AG09319 (cell line): ENCODE measurements around the gene GABRR2.

Source experiments
- DNase-seq: peaks from one replicate; pipeline ENCODE4 v3.0.0-alpha.2; 2010; ENCODE audit warnings: low read depth; ENCODE audit errors: extremely low read depth
- TF ChIP-seq, protein P1 (sequence below): IDR thresholded peaks from 2 replicates; pipeline ENCODE4 v1.5.1; 2011; ENCODE audit warnings: low read depth, mild to moderate bottlenecking, inconsistent platforms, low read length, moderate library complexity

The GABRR2 gene

DNA sequence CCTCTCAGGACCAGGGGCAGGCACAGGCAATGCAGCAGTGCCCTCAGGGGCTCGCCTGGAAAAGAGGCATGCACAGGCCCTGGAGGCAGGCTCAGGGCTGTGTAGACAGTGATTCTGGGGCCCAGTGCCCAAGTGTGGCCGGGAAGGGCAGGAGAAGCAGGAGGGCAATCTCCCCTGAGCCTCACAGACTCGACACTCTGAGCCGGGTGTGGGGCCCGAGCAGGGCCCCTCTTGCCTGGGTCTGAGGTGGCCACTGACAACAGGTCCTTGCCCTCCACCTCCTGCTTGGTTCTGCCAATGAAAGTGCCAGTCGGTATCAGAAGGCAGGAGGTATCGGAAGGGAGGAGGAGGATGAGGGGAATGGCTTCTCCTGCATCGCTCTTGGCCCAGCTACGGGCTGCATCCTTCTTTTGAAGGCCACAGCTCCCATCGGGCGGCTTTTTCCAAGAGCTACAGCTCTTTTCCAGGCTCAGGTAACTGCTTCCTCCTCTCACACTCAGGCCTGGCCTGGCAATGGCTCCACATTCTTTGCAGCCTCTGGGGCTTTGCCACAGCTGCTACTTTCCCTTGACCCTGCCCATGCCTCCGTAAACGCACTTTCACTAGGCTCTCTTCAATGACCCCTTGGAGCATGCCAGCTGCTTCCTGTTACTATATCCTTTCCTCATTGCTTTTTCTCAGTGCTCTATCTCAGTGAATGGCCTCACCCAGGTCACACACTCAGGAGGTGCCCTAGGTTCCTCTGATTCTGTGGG, 24.5 kb downstream of the GABRR2 start:
- no peak for DNase-seq
- TF ChIP-seq, protein P1, sequence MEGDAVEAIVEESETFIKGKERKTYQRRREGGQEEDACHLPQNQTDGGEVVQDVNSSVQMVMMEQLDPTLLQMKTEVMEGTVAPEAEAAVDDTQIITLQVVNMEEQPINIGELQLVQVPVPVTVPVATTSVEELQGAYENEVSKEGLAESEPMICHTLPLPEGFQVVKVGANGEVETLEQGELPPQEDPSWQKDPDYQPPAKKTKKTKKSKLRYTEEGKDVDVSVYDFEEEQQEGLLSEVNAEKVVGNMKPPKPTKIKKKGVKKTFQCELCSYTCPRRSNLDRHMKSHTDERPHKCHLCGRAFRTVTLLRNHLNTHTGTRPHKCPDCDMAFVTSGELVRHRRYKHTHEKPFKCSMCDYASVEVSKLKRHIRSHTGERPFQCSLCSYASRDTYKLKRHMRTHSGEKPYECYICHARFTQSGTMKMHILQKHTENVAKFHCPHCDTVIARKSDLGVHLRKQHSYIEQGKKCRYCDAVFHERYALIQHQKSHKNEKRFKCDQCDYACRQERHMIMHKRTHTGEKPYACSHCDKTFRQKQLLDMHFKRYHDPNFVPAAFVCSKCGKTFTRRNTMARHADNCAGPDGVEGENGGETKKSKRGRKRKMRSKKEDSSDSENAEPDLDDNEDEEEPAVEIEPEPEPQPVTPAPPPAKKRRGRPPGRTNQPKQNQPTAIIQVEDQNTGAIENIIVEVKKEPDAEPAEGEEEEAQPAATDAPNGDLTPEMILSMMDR = no peak

DNA sequence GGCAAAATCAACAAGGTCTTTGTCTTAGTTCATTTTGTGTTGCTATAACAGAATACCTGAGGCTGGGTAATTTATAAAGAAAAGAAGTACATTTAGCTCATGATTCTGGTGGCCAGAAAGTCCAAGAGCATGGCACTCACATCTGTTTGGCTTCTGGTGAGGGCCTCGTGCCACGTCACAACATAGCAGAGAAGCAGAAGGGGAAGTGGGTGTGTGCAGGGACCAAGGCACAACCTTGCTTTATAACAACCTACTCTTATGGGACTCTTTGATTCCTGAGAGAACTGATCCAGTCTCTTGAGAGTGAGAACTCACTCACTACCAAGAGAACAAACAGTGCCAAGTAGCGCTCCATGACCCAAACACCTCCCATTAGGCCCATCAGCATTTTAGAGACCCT, 25.4 kb downstream of the GABRR2 start:
- TF ChIP-seq, protein P1 = no peak
- DNase-seq = no peak

- TF ChIP-seq, protein P1 = no peak
- DNase-seq = no peak
Measured at GRCh38 chr6:89287351-89288028, 27.6 kb downstream of the GABRR2 start.

- no peak for DNase-seq
- TF ChIP-seq, protein P1 = no peak
Measured at GRCh38 chr6:89286516-89286915, 28.6 kb downstream of the GABRR2 start.

DNA sequence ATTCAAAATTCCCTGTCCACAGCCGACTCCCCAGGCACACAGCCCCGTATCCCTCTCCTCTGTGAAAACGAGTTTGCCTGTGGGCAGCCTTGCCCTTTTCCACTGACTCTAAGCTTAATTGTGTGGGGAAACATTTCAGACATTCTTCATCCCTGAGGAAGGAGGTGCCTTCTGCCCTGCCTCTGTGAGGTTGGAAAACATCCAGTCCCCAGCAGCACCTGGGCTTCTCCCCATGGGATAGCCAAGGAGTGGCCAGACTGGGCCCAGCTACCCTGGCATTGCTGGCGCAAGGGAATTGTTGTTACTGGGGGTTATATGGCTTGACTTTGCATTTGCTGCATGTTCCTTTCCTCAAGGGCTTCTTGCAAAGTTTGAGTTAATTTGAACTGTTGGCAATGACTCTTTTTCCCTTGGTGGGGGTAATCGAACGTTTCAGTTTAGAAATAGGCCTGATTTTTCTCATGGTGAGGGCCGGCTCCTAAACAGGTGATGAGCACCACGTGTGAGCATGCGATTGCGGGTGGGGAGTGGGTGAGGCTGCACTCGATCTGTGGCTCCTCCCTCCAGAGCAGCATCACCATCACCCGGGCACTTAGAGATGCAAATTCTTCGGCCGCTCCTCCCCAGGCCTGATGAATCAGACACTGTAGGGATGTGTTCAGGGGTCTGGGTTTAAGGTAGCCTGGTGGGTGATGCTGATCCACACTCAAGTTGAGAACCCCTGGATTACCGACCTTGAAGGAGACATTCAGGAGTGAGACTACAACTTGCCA, 29.9 kb downstream of the GABRR2 start:
- TF ChIP-seq, protein P1 = no peak
- no peak for DNase-seq

GRCh38 chr6:89284081-89284480, 31.0 kb downstream of the GABRR2 start:
- TF ChIP-seq, protein P1 = no peak
- DNase-seq = no peak

DNA sequence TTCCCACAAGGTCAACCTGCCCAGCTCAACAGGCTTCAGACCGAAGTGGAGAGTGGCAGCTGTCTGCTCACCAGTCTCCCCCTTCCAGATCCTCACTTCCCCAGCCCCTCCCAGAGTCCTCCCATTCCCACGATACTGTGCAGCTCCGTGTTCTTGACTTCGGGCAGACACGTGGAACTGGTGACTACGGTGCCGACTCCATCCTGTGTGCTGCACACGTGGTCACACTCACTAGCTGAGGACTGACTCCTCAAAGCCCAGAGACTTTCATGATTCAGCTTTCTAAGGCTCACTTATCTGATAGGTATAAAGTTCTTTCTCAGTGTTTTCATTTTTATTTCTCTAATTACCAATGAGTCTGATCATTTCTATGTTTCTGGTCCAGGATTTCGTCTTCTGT, 32.4 kb downstream of the GABRR2 start:
- no peak for DNase-seq
- TF ChIP-seq, protein P1 = no peak
